HTERT RPE-1 (cell line): ENCODE measurements around the gene DNAH12.
"Not testable (repeated sequence)": the region's sequence is repeated elsewhere in the genome, so short reads cannot be mapped to it uniquely, and the experiment has no call there.

Experiments used
- in situ Hi-C: fragments of 300-500 bp; cut with MboI; formaldehyde crosslinking; loops from 4 replicates; pipeline ENCODE4 v1.14.3; 2020; ENCODE audit warnings: low sequenced_read_pairs

The DNAH12 gene

DNA sequence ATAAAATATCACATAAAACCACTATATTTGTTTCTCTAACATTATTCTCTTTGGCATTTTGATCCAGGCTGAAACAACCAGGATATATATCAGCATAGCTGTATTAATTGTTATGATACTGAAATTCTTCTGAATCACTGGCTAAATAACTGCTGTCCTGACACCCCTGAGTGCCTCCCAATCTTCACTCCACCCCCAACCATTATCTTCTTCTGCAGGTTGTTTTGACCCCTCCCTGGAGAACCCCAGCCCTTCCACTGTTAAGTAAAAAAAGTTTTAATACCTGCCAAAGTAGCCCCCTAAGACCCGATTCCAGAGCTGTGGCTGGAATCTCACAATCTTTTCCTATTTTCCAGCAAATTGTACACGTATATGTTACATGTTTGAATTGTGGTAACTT is 124.1 kb downstream of the DNAH12 start:
- in situ Hi-C loops, result no loop called here

DNA sequence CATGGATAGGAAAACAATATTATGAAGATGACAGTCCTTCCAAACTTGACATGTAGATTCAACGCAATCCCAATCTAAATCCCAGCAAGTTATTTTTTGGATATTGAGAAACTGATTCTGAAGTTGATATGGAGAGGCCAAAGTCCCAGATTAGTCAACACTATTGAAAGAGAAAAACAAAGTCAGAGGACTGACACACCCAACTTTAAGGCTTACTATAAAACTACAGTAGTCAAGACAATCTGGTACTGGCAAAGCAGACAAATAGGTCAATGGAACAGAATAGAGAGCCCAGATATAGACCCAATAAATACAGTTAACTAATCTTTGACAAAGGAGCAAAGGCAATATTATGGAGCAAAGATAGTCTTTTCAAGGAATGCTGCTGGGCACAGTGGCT is 132.4 kb downstream of the DNAH12 start:
- in situ Hi-C loops, result no loop called here

DNA sequence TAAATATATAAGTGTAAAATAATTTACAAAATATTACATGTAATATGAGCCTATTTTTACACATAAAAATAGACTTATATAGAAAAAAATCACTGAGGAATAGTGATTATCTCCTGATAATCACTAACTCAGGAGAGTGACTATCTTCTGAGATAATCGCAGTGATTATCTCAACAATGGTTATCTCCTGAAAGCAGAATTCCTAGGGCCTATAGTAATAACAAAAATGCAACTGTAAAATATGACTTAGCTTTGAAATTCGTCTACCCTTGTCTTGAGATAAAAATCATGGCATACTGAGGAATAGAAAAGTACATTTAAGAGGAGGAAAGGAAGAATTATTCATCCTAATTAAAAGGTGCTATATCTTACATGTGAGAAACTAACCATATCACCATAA is 134.7 kb downstream of the DNAH12 start:
- in situ Hi-C loops, result no loop called here

DNA sequence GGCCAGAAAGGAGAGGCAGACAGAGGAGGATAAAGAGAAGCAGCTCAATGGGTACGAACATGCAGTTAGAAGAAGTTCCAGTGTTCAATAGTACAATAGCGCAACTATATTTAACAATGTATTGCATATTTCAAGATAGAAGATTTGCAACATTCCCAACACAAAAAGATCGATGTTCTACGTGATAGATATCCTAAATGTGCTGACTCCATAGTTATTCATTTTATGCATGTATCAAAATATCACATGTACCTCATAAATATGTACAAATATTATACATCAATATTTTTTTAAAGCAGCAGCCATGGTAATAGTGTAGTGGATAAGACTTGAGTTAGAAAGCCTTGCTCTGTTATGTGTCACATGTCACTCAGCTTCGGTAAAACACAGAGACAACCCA is 141.5 kb downstream of the DNAH12 start:
- in situ Hi-C loops, result no loop called here

DNA sequence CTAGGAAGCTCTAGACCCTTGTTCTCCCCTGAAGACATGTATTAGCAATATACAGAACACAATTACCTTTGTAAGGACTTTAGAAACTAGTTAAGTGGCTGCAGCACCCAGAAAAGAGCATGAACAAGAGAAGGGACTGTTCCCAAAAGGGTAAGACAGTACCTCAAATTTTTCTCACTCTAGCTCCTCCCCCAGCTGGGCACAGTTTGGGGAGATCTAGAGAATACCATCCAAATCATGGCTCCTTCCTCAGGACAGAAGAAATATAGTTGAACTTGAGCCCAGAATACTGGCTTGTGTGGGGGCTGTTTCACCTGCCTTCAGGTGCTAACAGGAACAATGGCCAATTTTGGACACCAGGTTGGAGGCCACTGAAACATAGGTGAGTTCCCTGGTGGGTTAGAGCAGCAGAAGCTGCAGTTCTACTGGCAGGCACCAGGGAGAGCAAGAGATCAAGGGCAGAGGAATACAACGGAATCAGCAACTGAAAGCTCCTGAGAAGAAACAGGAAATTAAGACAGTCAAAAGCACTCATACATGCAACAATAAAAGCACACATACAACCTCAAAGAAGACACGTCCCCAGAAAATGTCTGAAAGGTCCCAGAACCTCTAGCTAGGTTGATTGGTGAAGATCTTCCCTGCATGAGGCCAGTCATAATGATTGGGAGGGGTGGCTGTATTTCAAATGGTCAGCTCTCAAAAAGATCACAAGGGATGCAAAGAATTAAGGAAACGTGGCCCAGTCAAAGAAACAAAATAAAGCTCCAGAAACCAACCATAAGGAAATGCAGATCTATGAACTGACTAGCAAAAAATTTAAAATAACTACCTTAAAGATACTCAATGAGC is 146.7 kb downstream of the DNAH12 start:
- in situ Hi-C loops, result no loop called here

DNA sequence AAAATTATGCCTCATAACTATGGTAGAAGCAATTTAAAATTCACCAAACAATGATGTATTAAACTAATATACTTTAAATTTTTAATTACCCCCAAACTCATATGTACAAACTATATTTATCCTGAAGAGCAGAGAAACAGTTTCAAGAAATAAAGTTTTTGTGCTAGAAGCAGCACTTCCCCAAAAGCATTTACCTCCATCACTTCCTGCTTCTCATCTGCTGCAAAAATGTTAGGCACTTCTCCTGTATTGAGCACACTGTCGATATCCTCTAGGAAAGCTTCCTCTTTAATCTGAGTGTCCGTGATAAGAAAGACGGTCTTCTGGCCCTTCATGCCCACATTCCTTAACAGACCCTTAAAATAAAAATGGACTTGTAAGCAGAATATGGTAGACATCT is 150.2 kb downstream of the DNAH12 start:
- in situ Hi-C loops, result no loop called here

DNA sequence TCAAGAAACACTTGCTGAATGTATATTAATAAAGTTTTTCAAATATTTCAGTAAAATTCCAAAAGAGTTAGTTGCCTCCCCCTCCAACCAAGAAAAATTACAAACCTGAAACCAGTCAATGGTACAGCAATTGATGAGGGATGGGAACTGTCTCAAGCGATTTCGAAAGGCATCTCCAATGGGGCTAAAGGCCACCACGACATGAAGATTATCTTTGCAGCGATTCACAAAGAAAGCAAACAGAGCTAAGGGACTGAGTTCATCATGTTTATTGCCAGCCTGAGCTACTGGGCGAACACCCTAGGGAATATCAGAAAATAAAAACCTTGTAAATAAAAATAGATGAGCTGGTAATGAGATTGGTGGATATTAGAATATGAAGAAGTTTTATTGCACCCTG is 152.4 kb downstream of the DNAH12 start:
- in situ Hi-C loops, result no loop called here

DNA sequence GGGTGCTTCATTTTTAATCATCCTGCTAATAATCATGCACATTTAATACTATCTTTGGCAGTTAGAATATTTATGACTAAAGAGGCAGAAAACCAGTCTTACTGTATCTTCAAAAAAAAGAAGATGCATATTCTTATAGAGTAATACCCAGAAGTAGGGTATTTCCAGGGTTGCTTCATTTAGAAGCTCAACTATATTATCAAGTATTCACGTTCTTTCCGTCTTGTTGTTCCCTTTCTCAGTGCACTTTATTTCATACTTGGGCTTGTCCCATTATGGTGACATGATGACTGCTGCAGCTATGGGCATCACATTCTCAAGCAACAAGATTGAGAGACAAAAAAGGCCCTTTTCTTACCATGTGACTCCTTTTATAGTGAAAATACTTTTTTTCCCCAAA is 154.9 kb downstream of the DNAH12 start:
- in situ Hi-C loops, result no loop called here

DNA sequence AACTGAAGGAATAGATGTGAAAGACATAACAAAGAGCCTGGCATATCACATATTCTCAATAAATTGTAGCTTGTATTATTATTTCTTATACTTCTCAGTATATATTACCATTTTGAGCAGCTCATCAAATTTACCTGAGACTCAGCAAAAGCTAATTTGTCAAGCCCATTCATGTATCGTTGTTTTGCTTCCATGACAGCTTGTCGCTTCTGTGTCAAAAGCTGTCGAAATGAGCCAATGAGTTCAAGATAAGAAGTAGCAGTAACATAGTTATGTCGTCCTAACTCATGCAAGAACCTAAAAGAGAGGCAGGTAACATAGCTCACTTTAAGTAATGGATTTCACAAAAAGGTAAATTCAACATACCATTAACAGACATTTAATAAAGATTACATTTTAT is 157.8 kb downstream of the DNAH12 start:
- in situ Hi-C loops, result no loop called here

DNA sequence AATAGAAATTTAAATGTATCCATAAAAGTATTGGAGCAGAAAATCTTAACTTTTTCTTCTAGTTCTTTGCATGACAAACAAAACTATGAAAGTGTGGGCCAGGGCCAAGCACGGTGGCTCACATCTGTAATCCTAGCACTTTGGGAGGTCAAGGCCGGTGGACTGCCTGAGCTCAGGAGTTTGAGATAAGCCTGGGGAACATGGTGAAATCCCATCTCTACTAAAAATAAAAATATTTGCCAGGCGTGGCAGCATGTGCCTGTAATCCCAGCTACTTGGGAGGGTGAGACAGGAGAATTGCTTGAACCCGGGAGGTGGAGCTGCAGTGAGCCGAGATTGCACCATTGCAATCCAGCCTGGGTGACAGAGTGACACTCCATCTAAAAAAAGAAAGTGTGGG is 158.6 kb downstream of the DNAH12 start:
- in situ Hi-C loops, result no loop called here

DNA sequence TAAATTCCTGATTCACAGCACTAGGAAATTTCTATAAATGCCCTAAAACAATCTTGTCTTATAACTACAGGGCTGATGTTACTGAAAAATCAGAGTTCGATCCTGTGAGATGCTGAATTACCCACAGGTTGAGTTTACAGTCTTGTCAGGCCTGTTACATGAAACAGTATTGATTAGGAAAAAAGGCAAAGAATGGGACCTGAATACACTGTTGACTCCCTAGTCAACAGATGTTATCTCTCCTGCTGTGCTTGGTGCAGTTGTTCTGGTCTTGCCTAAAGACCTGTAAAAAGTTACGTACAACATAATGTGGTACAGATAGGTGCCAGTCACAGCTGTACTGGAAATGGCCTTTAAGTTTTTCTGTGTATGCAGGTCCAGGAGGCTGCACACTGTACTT is 160.3 kb downstream of the DNAH12 start:
- in situ Hi-C loops, result no loop called here

DNA sequence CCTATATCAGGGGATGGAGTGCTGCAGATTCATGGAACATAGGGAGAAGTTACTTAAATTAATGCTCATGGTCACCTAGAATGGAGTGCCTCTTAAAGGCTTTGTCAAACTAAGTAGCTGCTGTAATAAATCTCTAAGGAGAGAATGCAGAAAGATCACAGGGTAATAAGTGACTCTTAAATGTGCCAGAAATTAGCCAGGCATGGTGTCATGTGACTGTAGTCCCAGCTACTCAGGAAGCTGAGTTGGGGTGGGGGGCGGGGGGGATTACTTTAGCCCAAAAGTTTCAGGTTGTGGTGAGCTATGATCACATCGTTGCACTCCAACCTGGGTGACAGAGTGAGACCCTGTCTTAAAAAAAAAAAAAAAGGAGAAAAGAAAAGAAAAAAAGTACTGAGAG is 160.7 kb downstream of the DNAH12 start:
- in situ Hi-C loops, result no loop called here

DNA sequence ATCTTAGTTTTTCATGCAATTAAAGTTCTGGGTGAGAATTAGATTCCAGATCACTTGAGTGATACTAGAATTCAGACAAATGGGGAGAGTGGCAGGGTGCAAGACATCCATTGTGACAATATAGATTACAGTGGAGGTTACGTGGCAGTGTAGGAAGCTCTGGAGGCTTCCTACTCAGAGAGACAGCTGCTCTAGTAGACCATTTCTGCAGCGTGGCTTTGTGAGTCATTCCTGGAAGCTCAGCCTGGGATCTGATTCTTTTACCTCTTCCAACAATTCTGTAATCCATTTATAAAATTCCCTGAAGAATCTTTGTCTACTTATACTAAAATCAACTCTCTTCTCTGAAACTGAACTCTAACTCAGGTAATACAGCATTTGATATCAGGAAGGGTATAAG is 161.2 kb downstream of the DNAH12 start:
- in situ Hi-C loops, result no loop called here

DNA sequence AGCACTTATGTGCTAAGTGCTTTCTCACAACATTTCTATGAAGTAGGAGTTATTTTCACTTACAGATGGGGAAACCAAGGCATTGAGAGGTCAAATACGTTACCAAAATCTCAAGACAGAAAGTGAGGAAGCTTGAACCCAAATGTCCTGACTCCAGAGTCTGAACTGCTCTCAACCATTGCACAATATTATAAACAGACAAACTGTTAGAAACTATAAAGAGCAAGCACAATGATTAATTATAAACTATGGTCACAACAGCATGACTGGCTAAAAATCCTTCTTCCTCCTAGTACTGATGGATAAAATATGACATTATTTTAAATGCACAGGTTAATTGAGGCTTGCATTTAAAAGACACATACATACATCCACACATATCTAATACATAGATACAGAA is 173.8 kb downstream of the DNAH12 start:
- in situ Hi-C loops, result no loop called here

DNA sequence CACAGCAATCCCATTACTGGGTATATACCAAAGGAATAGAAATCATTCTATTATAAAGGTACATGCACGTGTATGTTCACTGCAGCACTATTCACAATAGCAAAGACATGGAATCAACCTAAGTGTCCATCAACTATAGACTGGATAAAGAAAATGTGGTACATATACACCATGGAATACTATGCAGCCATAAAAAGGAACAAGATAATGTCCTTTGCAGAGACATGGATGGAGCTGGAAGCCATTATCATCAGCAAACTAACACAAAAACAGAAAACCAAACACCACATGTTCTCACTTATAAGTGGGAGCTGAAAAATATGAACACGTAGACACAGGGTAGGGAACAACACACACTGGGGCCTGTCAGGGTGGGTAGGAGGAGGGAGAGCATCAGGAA is 179.1 kb downstream of the DNAH12 start:
- in situ Hi-C loops, result not testable (repeated sequence)

DNA sequence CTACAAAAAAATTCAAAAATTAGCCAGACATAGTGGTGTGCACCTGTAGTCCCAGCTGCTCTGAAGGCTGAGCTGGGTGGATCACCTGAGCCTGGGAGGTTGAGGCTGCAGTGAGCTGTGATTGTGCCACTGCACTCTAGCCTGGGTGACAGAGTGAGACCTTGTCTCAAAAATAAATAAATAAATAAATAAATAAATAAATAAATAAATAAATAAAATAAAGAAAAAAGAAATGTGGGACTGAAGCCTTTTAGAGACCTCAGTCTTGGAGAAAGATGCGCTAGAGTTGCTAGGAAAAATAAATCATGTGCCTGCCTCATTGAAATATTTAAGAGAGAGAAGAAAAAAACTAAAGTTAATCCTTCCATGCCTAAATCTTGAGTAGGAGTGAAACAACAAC is 187.9 kb downstream of the DNAH12 start:
- in situ Hi-C loops, result not testable (repeated sequence)

DNA sequence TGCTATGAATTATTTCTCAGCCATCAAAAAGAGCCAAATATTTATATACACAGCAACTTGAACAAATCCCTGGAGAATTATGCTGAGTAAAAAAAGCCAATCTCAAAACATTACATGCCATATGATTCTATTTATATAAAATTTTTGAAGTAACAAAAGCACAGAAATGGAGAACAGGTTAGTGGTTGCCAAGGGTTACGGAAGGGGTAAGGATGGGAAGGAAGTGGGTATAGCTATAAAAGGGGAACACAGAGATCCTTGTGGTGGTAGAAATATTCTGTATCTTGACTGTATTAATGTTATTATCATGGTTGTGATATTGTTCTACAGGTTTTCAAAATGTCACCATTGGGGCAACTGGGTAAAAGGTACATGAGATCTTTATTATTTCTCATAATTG is 189.4 kb downstream of the DNAH12 start:
- in situ Hi-C loops, result no loop called here

DNA sequence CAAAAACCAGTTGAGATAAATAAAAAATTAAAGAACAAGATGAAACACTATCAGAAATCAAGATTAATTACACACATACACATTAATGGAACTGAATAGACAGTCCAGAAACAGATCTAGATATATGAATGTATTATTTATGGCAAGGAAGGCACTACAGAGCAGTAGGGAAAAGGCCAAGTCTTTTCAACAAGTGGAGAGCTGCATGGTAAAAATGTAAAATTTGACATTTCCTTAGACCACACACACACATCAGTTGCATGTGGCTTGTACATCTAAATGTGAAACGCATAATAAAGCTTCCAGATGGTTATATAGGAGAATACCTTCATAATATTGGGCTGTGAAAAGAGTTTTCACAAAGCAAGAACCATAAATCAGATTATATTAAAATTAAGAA is 193.9 kb downstream of the DNAH12 start:
- in situ Hi-C loops, result no loop called here

DNA sequence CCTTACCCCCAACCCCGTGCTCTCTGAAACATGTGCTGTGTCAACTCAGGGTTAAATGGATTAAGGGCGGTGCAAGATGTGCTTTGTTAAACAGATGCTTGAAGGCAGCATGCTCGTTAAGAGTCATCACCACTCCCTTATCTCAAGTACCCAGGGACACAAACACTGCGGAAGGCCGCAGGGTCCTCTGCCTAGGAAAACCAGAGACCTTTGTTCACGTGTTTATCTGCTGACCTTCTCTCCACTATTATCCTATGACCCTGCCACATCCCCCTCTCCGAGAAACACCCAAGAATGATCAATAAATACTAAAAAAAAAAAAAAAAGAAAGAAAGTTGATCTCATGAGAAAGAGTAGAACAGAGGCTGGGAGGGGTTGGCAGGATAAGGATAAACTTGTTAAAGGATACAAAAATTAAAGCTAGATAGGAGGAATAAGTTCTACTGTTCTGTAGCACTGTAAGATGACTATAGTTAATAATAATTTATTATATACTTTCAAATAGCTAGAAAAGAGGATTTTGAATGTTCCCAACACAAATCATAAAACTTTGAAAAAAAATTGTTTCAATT is 205.0 kb downstream of the DNAH12 start:
- in situ Hi-C loops, result not testable (repeated sequence)

DNA sequence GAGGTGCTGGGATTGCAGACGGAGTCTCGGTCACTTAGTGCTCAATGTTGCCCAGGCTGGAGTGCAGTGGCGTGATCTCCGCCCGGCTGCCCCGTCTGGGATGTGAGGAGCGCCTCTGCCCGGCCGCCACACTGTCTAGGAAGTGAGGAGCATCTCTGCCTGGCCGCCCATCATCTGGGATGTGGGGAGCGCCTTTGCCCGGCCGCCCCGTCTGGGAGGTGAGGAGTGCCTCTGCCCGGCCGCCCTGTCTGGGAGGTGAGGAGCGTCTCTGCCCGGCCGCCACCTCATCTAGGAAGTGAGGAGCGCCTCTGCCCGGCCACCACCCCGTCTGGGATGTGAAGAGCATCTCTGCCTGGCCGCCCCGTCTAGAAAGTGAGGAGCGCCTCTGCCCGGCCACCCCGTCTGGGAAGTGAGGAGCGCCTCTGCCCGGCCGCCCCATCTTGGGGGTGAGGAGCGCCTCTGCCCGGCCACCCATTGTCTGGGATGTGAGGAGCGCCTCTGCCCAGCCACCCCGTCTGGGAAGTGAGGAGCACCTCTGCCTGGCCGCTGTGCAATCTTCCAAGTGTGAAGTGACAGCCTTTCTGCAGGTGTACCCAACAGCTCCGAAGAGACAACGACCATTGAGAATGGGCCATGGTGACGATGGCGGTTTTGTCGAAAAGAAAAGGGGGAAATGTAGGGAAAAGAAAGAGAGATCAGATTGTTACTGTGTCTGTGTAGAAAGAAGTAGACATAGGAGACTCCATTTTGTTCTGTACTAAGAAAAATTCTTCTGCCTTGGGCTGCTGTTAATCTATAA is 205.7 kb downstream of the DNAH12 start:
- in situ Hi-C loops, result not testable (repeated sequence)

DNA sequence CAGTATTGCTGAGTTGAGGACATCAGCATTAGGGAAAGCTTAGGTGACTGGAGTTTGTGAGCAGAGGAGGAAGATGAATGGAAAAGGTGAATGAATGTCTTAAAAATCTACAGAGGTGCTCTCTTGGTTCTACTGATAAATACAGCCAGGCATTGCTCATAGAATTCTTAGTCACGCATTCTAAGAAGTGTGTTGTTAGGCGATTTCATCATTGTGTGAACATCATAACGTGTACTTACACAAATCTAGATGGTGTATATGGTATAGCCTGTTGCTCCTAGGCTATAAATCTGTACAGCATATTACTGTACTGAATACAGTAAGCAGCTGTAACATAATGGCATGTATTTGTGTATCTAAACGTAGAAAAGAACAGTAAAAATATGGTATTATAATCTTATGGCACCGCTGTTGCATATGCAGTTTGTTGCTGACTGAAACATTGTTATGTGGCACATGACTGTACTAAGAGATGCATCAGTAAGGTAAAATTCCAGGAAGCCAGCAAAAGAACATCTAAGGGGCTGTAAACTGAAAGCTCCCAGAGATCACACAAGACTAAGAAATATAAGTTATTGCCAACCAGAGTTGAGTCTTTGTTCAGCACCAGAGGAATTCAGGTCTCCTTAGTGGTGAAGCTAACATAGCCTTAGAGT is 208.7 kb downstream of the DNAH12 start:
- in situ Hi-C loops, result no loop called here
